Measurements from ENCODE around the gene ARGLU1. TPM values are rescaled to one million over a fixed set of nuclear protein-coding genes. Genes with fewer than 3 reads are reported as not detected.

The ARGLU1 gene
- total RNA-seq, 1 experiment from 2014 or later: 115 TPM

DNA sequence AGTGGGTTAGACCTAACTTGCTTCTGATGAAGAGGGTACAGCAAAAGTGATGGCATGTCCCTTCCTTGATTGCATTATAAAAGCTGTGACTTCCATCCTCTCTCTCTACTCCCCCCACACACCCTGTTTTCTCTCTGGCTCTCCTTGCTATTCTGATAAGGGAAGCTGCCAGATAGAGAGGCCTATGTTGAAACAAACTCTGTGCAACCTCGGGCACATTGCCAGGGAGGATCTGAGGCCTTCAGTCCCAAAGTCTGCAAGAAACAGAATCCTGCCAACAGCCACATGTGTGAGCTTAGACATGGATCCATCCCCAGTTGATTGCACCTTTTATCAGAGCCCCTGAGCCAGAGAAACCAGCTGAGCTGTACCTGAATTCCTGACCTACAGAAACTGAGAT is 44.8 kb upstream of the ARGLU1 start:
- Mint-ChIP-seq H3K27ac (no peak overlapping the region), H3K4me1 (peaks cover 4% of the 10 kb centered on the region), H3K9me3 (peaks cover 4% of the 10 kb centered on the region; the same call in 1 of the 2 replicates), H3K36me3 (no peaks in the 10 kb centered on the region), H3K4me3 (no peak overlapping the region), H3K27me3 (ENCODE audit: low read depth) (no peaks in the 10 kb centered on the region; the same call in 1 of the 2 replicates)
- DNase-seq (ENCODE audit: low spot score): no peak
- CTCF ChIA-PET: no interaction called here
- TF ChIP-seq NFE2L1 (CRISPR knock-in tag; IDR thresholded peaks at IDR 0.05) (no peak), ZNF121 (CRISPR knock-in tag; IDR thresholded peaks at IDR 0.05) (no peak), ATF1 (CRISPR knock-in tag; IDR thresholded peaks at IDR 0.05) (no peak), FOXK1 (CRISPR knock-in tag; IDR thresholded peaks at IDR 0.05) (no peak), NFYB (CRISPR knock-in tag; conservative IDR thresholded peaks at IDR 0.05; ENCODE audit: low read depth) (no peak), ZNF138 (CRISPR knock-in tag; conservative IDR thresholded peaks at IDR 0.05) (no peak)
- TF ChIP-seq, protein P1, sequence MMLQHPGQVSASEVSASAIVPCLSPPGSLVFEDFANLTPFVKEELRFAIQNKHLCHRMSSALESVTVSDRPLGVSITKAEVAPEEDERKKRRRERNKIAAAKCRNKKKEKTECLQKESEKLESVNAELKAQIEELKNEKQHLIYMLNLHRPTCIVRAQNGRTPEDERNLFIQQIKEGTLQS (CRISPR knock-in tag; conservative IDR thresholded peaks at IDR 0.05): no peak
- TF ChIP-seq, protein P2, sequence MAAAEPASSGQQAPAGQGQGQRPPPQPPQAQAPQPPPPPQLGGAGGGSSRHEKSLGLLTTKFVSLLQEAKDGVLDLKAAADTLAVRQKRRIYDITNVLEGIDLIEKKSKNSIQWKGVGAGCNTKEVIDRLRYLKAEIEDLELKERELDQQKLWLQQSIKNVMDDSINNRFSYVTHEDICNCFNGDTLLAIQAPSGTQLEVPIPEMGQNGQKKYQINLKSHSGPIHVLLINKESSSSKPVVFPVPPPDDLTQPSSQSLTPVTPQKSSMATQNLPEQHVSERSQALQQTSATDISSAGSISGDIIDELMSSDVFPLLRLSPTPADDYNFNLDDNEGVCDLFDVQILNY (CRISPR knock-in tag; IDR thresholded peaks at IDR 0.05): no peak
- TF ChIP-seq, protein P3, sequence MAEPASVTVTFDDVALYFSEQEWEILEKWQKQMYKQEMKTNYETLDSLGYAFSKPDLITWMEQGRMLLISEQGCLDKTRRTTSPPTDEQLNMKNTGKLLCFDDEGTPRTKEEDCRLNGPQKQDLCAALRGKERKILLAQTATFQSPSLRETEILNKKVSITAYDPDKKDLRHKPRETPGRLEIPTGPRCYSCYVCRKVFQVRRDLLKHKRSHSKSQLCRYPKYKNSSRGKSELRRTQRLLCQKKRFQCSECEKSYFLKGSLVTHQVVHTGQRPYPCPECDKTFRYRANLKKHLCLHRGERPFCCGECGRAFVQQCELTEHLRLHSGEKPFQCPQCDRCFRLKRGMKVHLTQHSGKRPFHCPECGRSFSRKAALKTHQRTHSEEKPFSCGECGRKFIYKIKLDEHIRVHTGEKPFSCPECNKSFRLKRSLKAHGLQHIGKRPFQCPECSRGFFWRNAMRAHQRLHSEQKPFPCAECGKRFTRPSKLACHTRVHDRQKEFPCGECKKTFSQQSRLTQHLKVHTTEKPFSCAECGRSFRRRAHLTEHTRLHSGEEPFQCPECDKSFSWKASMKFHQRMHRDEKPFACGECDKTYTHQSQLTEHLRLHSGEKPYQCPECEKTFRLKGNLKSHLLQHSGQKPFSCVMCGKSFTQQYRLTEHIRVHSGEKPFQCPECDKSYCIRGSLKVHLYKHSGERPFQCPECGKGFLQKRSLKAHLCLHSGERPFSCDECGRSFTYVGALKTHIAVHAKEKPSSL (CRISPR knock-in tag; conservative IDR thresholded peaks at IDR 0.05): no peak
- POLR2A ChIA-PET: no interaction called here
- ATAC-seq: no peak

DNA sequence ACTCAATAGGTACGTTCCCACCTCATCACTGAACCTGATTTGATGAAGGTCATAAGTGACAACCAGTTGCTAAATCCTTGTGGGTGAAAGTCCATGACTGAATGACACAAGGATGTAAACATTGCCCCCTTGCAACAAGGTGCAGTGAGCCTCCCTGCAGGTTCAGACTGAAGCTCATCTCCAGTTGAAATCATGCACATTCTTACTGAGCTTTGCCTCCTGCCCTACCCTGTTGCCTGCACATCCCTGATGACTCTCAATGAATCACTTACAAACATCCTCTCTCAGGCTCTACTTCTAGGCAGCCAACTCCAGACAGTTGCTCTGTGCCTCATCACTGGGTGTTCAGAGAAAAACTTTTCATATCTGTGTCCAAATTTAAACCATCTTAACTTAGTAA is 42.5 kb upstream of the ARGLU1 start:
- no peak overlapping the region for H3K27ac Mint-ChIP-seq
- no peaks in the 10 kb centered on the region for H3K36me3 Mint-ChIP-seq
- DNase-seq (ENCODE audit: low spot score) (no peak), ATAC-seq (no peak)
- H3K4me1 Mint-ChIP-seq: no peaks in the 10 kb centered on the region
- ChIA-PET POLR2A (no interaction called here), CTCF (interaction anchor here (2.9 kb wide), 1 partner anchor 9 kb away, joined by 10 read pairs; no protein-coding TSS in a partner anchor)
- peaks cover 9% of the 10 kb centered on the region for H3K9me3 Mint-ChIP-seq
- H3K4me3 Mint-ChIP-seq: no peak overlapping the region
- H3K27me3 Mint-ChIP-seq (ENCODE audit: low read depth): no peaks in the 10 kb centered on the region; the same call in 1 of the 2 replicates
- TF ChIP-seq GRHL2 (CRISPR knock-in tag; IDR thresholded peaks at IDR 0.05; ENCODE audit: insufficient replicate concordance, severe bottlenecking): no peak
- TF ChIP-seq IRF2 (CRISPR knock-in tag; IDR thresholded peaks at IDR 0.05; ENCODE audit: borderline replicate concordance, low read depth): no peak
- TF ChIP-seq, protein P4, sequence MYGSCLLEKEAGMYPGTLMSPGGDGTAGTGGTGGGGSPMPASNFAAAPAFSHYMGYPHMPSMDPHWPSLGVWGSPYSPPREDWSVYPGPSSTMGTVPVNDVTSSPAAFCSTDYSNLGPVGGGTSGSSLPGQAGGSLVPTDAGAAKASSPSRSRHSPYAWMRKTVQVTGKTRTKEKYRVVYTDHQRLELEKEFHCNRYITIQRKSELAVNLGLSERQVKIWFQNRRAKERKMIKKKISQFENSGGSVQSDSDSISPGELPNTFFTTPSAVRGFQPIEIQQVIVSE (CRISPR knock-in tag; IDR thresholded peaks at IDR 0.05; ENCODE audit: borderline replicate concordance): no peak
- TF ChIP-seq, protein P5, sequence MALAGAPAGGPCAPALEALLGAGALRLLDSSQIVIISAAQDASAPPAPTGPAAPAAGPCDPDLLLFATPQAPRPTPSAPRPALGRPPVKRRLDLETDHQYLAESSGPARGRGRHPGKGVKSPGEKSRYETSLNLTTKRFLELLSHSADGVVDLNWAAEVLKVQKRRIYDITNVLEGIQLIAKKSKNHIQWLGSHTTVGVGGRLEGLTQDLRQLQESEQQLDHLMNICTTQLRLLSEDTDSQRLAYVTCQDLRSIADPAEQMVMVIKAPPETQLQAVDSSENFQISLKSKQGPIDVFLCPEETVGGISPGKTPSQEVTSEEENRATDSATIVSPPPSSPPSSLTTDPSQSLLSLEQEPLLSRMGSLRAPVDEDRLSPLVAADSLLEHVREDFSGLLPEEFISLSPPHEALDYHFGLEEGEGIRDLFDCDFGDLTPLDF (CRISPR knock-in tag; IDR thresholded peaks at IDR 0.05): no peak
- TF ChIP-seq ZNF416 (CRISPR knock-in tag; IDR thresholded peaks at IDR 0.05): no peak
- no peak for TF ChIP-seq ZNF671 (CRISPR knock-in tag; IDR thresholded peaks at IDR 0.05)
- TF ChIP-seq ZNF263 (CRISPR knock-in tag; IDR thresholded peaks at IDR 0.05; ENCODE audit: low read depth): no peak
- TF ChIP-seq TEAD1 (CRISPR knock-in tag; IDR thresholded peaks at IDR 0.05): no peak
- TF ChIP-seq OVOL2 (CRISPR knock-in tag; IDR thresholded peaks at IDR 0.05; ENCODE audit: borderline replicate concordance): no peak
- TF ChIP-seq, protein P6, sequence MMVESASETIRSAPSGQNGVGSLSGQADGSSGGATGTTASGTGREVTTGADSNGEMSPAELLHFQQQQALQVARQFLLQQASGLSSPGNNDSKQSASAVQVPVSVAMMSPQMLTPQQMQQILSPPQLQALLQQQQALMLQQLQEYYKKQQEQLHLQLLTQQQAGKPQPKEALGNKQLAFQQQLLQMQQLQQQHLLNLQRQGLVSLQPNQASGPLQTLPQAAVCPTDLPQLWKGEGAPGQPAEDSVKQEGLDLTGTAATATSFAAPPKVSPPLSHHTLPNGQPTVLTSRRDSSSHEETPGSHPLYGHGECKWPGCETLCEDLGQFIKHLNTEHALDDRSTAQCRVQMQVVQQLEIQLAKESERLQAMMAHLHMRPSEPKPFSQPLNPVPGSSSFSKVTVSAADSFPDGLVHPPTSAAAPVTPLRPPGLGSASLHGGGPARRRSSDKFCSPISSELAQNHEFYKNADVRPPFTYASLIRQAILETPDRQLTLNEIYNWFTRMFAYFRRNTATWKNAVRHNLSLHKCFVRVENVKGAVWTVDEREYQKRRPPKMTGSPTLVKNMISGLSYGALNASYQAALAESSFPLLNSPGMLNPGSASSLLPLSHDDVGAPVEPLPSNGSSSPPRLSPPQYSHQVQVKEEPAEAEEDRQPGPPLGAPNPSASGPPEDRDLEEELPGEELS (CRISPR knock-in tag; IDR thresholded peaks at IDR 0.05): no peak
- TF ChIP-seq CREM (CRISPR knock-in tag; IDR thresholded peaks at IDR 0.05): no peak
- TF ChIP-seq, protein P7, sequence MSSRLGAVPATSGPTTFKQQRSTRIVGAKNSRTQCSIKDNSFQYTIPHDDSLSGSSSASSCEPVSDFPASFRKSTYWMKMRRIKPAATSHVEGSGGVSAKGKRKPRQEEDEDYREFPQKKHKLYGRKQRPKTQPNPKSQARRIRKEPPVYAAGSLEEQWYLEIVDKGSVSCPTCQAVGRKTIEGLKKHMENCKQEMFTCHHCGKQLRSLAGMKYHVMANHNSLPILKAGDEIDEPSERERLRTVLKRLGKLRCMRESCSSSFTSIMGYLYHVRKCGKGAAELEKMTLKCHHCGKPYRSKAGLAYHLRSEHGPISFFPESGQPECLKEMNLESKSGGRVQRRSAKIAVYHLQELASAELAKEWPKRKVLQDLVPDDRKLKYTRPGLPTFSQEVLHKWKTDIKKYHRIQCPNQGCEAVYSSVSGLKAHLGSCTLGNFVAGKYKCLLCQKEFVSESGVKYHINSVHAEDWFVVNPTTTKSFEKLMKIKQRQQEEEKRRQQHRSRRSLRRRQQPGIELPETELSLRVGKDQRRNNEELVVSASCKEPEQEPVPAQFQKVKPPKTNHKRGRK (CRISPR knock-in tag; IDR thresholded peaks at IDR 0.05; ENCODE audit: borderline replicate concordance): no peak
- TF ChIP-seq TCF7 (CRISPR knock-in tag; IDR thresholded peaks at IDR 0.05; ENCODE audit: low read depth): no peak
- TF ChIP-seq, protein P8, sequence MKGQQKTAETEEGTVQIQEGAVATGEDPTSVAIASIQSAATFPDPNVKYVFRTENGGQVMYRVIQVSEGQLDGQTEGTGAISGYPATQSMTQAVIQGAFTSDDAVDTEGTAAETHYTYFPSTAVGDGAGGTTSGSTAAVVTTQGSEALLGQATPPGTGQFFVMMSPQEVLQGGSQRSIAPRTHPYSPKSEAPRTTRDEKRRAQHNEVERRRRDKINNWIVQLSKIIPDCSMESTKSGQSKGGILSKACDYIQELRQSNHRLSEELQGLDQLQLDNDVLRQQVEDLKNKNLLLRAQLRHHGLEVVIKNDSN (CRISPR knock-in tag; IDR thresholded peaks at IDR 0.05): no peak
- no peak for TF ChIP-seq ATF1 (CRISPR knock-in tag; IDR thresholded peaks at IDR 0.05)
- no peak for TF ChIP-seq MXD4 (CRISPR knock-in tag; IDR thresholded peaks at IDR 0.05; ENCODE audit: borderline replicate concordance)

Data from WTC11 (cell line).